HG03521 (cell line): ENCODE data around the gene VPS35.
A peak's percentile ranks its signal among the peaks of the same experiment; 100 is the strongest.
"Not testable (repeated sequence)": the region's sequence is repeated elsewhere in the genome, so short reads cannot be mapped to it uniquely, and the experiment has no call there.

ENCODE experiments used
- ATAC-seq: cut with Tn5 transposase; IDR thresholded peaks from one replicate; pipeline ENCODE4 v1.9.1; 2021; ENCODE audit warnings: mild to moderate bottlenecking, moderate library complexity; ENCODE audit not compliant: unreplicated experiment

Gene VPS35

GRCh38 chr16:46673320-46674013 lies 15.5 kb downstream of the VPS35 start:
- peak; percentile 65 for ATAC-seq

- ATAC-seq, result no peak
Observed at GRCh38 chr16:46662123-46662522, 26.9 kb downstream of the VPS35 start.

GRCh38 chr16:46658925-46659324 lies 30.1 kb downstream of the VPS35 start:
- ATAC-seq, result peak; percentile 86

- no peak for ATAC-seq
Observed at GRCh38 chr16:46651305-46651704, 37.7 kb downstream of the VPS35 start.

- ATAC-seq, result no peak
Observed at GRCh38 chr16:46650254-46650623, 38.7 kb downstream of the VPS35 start.

GRCh38 chr16:46649588-46650253 lies 39.3 kb downstream of the VPS35 start:
- ATAC-seq, result no peak

- ATAC-seq, result no peak
Observed at GRCh38 chr16:46648656-46649055, 40.3 kb downstream of the VPS35 start.

- ATAC-seq, result no peak
Observed at GRCh38 chr16:46638947-46639925, 49.7 kb downstream of the VPS35 start.

- no peak for ATAC-seq
Observed at GRCh38 chr16:46632778-46633733, 55.9 kb downstream of the VPS35 start.

- ATAC-seq, result no peak
Observed at GRCh38 chr16:46629331-46630219, 59.4 kb downstream of the VPS35 start.

GRCh38 chr16:46627746-46628145 lies 61.2 kb downstream of the VPS35 start:
- no peak for ATAC-seq

GRCh38 chr16:46626681-46627080 lies 62.3 kb downstream of the VPS35 start:
- not testable (repeated sequence) for ATAC-seq

- ATAC-seq, result not testable (repeated sequence)
Observed at GRCh38 chr16:46624862-46625261, 64.1 kb downstream of the VPS35 start.

- ATAC-seq, result not testable (repeated sequence)
Observed at GRCh38 chr16:46623707-46624106, 65.3 kb downstream of the VPS35 start.

GRCh38 chr16:46623246-46623645 lies 65.7 kb downstream of the VPS35 start:
- not testable (repeated sequence) for ATAC-seq

GRCh38 chr16:46621934-46622676 lies 66.9 kb downstream of the VPS35 start:
- no peak for ATAC-seq

GRCh38 chr16:46621006-46621933 lies 67.7 kb downstream of the VPS35 start, which contains the start of gene SHCBP1:
Gene SHCBP1, minus strand, starts transcription at chr16:46621379. Its CDS starts 20 bp downstream, at chr16:46621359.
- ATAC-seq, result peak; percentile 86
